RKO (cell line): Measurements from ENCODE around the gene AIFM3.
"Not testable (repeated sequence)": the region's sequence is repeated elsewhere in the genome, so short reads cannot be mapped to it uniquely, and the experiment has no call there.

ENCODE experiments used
- DNase-seq: peaks from one replicate; pipeline ENCODE4 v3.0.0-alpha.2; 2016; ENCODE audit warnings: low spot score

The AIFM3 gene

GRCh38 chr22:20992056-20992442 is 25.0 kb downstream of the AIFM3 start:
- DNase-seq: no peak

- no peak for DNase-seq
Measured at GRCh38 chr22:20992456-20993303, 25.6 kb downstream of the AIFM3 start.

GRCh38 chr22:20993304-20994127 is 26.5 kb downstream of the AIFM3 start:
- no peak for DNase-seq

- DNase-seq: no peak
Measured at GRCh38 chr22:20994128-20994901, 27.3 kb downstream of the AIFM3 start.

- DNase-seq: no peak
Measured at GRCh38 chr22:20994902-20995241, 27.8 kb downstream of the AIFM3 start.

GRCh38 chr22:20995329-20996030 is 28.4 kb downstream of the AIFM3 start:
- DNase-seq: no peak

GRCh38 chr22:20996031-20996410 is 29.0 kb downstream of the AIFM3 start:
- DNase-seq: no peak

GRCh38 chr22:20996598-20997535 is 29.8 kb downstream of the AIFM3 start:
- no peak for DNase-seq

- DNase-seq: no peak
Measured at GRCh38 chr22:20997536-20998257, 30.6 kb downstream of the AIFM3 start.

GRCh38 chr22:20998411-20999336 is 31.6 kb downstream of the AIFM3 start:
- DNase-seq: peak; percentile 67

- DNase-seq: no peak
Measured at GRCh38 chr22:20999350-21000206, 32.5 kb downstream of the AIFM3 start.

GRCh38 chr22:21000207-21000986 is 33.3 kb downstream of the AIFM3 start:
- DNase-seq: peak; percentile 53

- DNase-seq: peak; percentile 37
Measured at GRCh38 chr22:21000987-21001600, 34.0 kb downstream of the AIFM3 start.

GRCh38 chr22:21001601-21002325 is 34.7 kb downstream of the AIFM3 start, which contains the start of gene THAP7:
Gene THAP7, minus strand, starts transcription at chr22:21002118. Its CDS starts 207 bp downstream, at chr22:21001911.
- DNase-seq: peak; percentile 94

GRCh38 chr22:21003782-21004181 is 36.7 kb downstream of the AIFM3 start:
- DNase-seq: no peak

- not testable (repeated sequence) for DNase-seq
Measured at GRCh38 chr22:21009208-21009607, 42.2 kb downstream of the AIFM3 start.
